Measurements from ENCODE around the gene ALDH1L1.
"Not testable (repeated sequence)": the region's sequence is repeated elsewhere in the genome, so short reads cannot be mapped to it uniquely, and the experiment has no call there.

Gene ALDH1L1

GRCh38 chr3:126080970-126081369 lies 99.4 kb downstream of the ALDH1L1 start:
- no peak for DNase-seq

GRCh38 chr3:126078866-126079265 lies 101.5 kb downstream of the ALDH1L1 start:
- no peak for DNase-seq

- no peak for DNase-seq
Observed at GRCh38 chr3:126077754-126078153, 102.6 kb downstream of the ALDH1L1 start.

- no peak for DNase-seq
Observed at GRCh38 chr3:126076140-126076539, 104.2 kb downstream of the ALDH1L1 start.

- no peak for DNase-seq
Observed at GRCh38 chr3:126070146-126070545, 110.2 kb downstream of the ALDH1L1 start.

GRCh38 chr3:126067959-126068358 lies 112.4 kb downstream of the ALDH1L1 start:
- DNase-seq = no peak

GRCh38 chr3:126066676-126067075 lies 113.7 kb downstream of the ALDH1L1 start:
- DNase-seq = not testable (repeated sequence)

GRCh38 chr3:126065876-126066275 lies 114.5 kb downstream of the ALDH1L1 start:
- no peak for DNase-seq

- no peak for DNase-seq
Observed at GRCh38 chr3:126064627-126065258, 115.6 kb downstream of the ALDH1L1 start.

GRCh38 chr3:126063358-126063965 lies 116.9 kb downstream of the ALDH1L1 start:
- no peak for DNase-seq

- DNase-seq = no peak
Observed at GRCh38 chr3:126061301-126062032, 118.9 kb downstream of the ALDH1L1 start.

- no peak for DNase-seq
Observed at GRCh38 chr3:126060613-126061145, 119.7 kb downstream of the ALDH1L1 start.

GRCh38 chr3:126058666-126059065 lies 121.7 kb downstream of the ALDH1L1 start:
- DNase-seq = no peak

GRCh38 chr3:126057936-126058335 lies 122.5 kb downstream of the ALDH1L1 start:
- DNase-seq = no peak

GRCh38 chr3:126057501-126057819 lies 122.9 kb downstream of the ALDH1L1 start:
- DNase-seq = no peak

- no peak for DNase-seq
Observed at GRCh38 chr3:126056681-126057500, 123.5 kb downstream of the ALDH1L1 start.

GRCh38 chr3:126056088-126056487 lies 124.3 kb downstream of the ALDH1L1 start:
- DNase-seq = no peak

GRCh38 chr3:126054870-126055269 lies 125.5 kb downstream of the ALDH1L1 start:
- no peak for DNase-seq

GRCh38 chr3:126053949-126054569 lies 126.3 kb downstream of the ALDH1L1 start:
- no peak for DNase-seq

Data from COR-L47 (cell line).